HG03045 (cell line): ENCODE data around the gene ADPRHL1.
A peak's percentile ranks its signal among the peaks of the same experiment; 100 is the strongest.
"Not testable (repeated sequence)": the region's sequence is repeated elsewhere in the genome, so short reads cannot be mapped to it uniquely, and the experiment has no call there.

Experiments
- ATAC-seq: cut with Tn5 transposase; IDR thresholded peaks from one replicate; pipeline ENCODE4 v1.9.1; 2021; ENCODE audit warnings: mild to moderate bottlenecking, moderate library complexity; ENCODE audit not compliant: unreplicated experiment

The ADPRHL1 gene

GRCh38 chr13:113403255-113404104 is 49.8 kb downstream of the ADPRHL1 start:
- no peak for ATAC-seq

GRCh38 chr13:113402471-113403254 is 50.6 kb downstream of the ADPRHL1 start:
- no peak for ATAC-seq

- ATAC-seq = no peak
These were observed 51.6 kb downstream of the ADPRHL1 start for GRCh38 chr13:113401452-113402415.

GRCh38 chr13:113400621-113401451 is 52.5 kb downstream of the ADPRHL1 start:
- no peak for ATAC-seq

- ATAC-seq = no peak
These were observed 53.5 kb downstream of the ADPRHL1 start for GRCh38 chr13:113399755-113400149.

- ATAC-seq = no peak
These were observed 54.1 kb downstream of the ADPRHL1 start for GRCh38 chr13:113398963-113399754.

GRCh38 chr13:113397608-113398425 is 55.5 kb downstream of the ADPRHL1 start:
- no peak for ATAC-seq

- no peak for ATAC-seq
These were observed 59.0 kb downstream of the ADPRHL1 start for GRCh38 chr13:113394339-113394640.

GRCh38 chr13:113393563-113394338 is 59.5 kb downstream of the ADPRHL1 start:
- ATAC-seq = peak; percentile 92

- ATAC-seq = no peak
These were observed 60.1 kb downstream of the ADPRHL1 start for GRCh38 chr13:113393226-113393562.

- ATAC-seq = no peak
These were observed 62.3 kb downstream of the ADPRHL1 start for GRCh38 chr13:113390874-113391497.

- ATAC-seq = not testable (repeated sequence)
These were observed 63.7 kb downstream of the ADPRHL1 start for GRCh38 chr13:113389586-113389985.

- ATAC-seq = no peak
These were observed 65.9 kb downstream of the ADPRHL1 start for GRCh38 chr13:113387396-113387795.

- ATAC-seq = no peak
These were observed 70.2 kb downstream of the ADPRHL1 start for GRCh38 chr13:113383089-113383488.

- ATAC-seq = not testable (repeated sequence)
These were observed 70.7 kb downstream of the ADPRHL1 start for GRCh38 chr13:113382542-113382941.

- no peak for ATAC-seq
These were observed 74.5 kb downstream of the ADPRHL1 start for GRCh38 chr13:113378825-113379224.

- ATAC-seq = no peak
These were observed 78.6 kb downstream of the ADPRHL1 start for GRCh38 chr13:113374511-113375175.
